GM18873 (cell line): Measurements from ENCODE around the gene ZNF625.
A peak's percentile ranks its signal among the peaks of the same experiment; 100 is the strongest.

Source experiments
- ATAC-seq: cut with Tn5 transposase; IDR thresholded peaks from one replicate; pipeline ENCODE4 v1.9.1; 2021; ENCODE audit warnings: mild to moderate bottlenecking, moderate library complexity, moderate number of reproducible peaks; ENCODE audit not compliant: unreplicated experiment, low FRiP score

ZNF625 gene

DNA sequence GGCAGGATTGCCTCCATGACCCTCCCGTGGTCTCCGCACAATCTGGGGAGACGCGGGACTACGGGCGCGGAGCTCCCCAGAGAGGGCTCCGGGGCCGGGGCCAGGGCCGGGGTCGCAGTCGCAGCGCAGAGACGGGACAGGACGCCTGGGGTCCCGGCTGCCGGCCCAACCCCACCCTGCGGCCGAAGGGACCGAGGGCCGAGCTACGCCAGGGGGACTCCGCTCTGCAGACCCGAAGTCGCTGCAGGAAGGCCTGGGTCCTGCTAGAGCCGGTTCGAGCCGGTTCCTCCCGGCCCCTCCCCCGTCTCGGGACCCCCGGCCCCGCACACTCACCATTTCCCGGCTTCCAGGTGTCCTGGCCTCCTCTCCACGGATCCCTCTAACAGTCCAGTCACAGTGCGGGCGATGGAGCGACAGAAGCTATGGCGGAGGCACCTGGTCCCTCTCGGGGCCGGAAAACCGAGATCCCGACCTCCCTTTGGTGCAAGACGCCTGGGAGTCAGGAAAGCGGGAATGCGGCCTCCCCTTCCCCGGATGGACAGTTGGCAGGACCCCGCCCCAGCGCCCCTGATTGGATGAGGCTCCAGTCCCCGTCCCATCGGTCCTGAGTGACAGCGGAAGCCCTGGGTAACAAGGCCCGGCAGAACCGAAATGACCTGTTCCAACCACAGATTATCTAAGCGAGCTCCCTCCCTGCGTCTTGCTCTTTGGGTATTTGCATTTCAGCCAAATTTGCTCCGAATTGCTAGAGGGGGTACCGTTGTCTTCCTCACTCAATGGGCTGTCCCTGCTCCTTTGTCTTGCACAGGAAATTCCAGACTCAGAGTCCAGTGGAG, at the start of gene ZNF625:
Gene ZNF625, minus strand, starts transcription at position 512 of the 836 bp plus-strand sequence. Its CDS starts 176 bp downstream, at position 336.
- no peak for ATAC-seq

DNA sequence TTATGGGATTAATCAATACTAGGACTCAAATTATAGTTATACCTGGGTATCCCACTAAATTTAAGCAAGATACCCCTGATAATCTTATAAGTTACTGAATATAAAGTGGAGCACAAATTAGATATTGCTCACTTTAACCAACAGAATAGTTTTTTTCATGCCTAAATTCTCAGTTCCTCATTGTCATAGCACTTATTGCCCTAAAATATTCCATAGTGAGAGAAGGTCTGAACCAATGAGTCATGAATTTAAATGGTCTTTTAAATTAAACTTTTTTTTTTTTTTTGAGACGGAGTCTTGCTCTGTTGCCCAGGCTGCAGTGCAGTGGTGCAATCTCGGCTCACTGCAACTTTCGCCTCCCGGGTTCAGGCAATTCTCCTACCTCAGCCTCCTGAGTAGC, 48.8 kb upstream of the ZNF625 start:
- ATAC-seq, result no peak

DNA sequence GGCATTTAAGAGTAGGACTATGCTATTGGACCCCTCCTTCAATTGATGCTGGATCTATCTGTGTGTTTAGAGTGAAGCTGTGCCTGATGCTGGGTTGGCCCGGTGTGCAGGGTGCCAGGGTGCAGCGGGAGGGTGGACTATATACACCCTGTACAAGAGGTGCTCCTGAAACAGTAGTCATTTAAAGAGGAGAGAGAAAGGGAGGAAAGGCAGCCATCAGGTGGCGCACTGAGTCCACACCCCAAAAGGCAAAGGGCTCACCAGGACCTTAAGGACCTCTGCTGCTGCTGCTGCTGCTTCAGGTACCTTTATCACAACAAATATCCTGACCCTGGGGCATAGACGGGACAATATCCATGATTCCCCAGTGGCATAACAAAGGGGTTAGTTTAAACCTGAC, 45.7 kb upstream of the ZNF625 start:
- ATAC-seq, result no peak

DNA sequence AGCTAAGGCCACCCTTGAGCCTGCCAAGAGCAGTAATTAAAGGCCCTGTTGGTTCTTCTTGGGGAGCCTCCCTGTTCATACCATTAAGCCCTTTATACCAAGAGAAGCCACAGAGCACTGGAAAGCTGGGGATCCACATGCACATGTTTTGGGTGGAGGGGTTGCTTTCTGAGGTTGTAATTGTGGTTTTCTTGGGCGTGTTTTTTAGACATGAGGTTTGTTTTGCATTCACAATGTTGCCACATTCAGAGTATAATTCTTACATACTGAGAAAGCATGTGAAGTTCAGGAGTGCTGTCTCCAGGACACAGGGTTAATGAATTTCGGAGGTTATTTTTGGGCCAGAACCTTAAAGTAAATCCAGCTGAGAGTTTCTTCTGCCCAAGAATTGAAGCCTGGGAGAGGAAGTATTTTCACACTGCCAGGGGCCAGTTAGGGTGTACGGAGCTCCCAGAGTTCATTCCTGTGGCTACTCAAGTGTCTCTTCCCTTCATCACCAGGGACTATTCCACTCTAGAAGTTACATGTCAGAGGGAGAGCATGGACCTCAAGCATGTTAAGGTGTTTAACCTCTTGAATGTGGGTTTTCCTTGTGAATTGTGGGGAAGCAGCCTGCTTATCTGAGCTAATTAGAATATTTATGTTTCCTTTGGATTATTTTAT, 43.4 kb upstream of the ZNF625 start:
- ATAC-seq, result no peak

DNA sequence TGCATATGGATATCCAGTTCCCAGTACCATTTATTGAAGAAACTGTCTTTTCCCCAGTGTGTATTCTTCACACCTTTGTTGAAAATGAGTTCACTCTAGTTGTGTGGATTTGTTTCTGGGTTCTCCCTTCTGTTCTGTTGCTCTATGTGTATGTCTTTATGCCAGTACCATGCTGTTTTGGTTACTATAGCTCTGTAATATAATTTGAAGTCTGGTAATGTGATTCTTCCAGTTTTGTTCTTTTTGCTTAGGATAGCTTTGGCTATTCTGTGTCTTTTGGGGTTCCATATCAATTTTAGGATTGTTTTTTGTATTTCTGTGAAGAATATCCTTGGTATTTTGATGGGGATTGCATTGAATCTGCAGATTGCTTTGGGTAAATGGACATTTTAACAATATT, 41.6 kb upstream of the ZNF625 start:
- no peak for ATAC-seq

DNA sequence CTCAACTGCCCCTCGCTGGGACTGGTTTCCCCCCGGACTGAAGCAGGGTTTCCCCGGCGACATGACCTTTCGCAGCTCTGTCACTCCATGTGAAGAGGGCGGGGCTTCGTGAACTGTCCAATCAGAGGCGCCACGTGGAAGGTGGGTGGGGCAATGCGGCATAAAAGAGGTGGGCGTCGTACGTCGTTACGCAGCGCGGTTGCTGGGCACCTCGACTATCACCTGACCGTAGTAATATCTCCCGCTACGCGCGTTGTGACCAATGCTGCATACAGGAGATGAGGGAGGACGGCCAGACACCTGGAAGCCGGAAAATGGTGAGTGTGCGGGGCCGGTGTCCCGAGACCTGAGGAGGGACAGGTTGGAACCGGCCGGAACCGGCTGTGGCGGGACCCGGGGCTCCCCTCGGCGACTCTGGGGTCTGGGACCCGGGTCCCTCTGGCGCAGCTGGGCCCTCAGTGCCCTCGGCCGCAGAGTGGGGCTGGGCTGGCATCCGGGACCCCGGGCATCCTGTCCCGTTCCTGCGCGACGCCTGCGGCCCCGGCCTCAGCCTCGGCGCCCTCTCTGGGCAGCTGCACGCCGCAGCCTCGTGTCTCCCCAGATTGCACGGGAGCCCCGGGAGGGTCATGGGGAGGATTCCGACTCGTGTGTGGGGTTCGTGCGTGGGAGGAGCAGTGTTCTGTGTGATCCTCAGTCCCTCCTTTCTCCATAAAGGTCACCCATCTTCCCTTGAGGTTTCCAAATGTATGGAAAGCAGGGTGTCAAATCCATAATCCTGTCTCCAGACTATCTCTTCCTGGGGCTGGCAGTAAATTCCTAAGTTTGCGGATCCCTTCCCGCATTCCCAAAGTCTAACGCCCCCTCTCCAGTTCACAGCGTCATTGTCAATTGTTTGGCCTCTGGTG, 38.5 kb upstream of the ZNF625 start:
- ATAC-seq, result no peak

DNA sequence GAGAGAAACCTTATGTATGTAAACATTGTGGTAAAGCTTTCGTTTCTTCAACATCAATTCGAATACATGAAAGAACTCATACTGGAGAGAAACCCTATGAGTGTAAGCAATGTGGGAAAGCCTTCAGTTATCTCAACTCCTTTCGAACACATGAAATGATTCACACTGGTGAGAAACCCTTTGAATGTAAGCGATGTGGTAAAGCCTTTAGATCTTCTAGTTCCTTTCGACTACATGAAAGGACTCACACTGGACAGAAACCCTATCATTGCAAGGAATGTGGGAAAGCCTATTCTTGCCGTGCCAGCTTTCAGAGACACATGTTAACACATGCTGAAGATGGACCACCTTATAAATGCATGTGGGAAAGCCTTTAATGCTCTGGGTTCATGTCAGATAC, 31.1 kb upstream of the ZNF625 start:
- ATAC-seq, result no peak

DNA sequence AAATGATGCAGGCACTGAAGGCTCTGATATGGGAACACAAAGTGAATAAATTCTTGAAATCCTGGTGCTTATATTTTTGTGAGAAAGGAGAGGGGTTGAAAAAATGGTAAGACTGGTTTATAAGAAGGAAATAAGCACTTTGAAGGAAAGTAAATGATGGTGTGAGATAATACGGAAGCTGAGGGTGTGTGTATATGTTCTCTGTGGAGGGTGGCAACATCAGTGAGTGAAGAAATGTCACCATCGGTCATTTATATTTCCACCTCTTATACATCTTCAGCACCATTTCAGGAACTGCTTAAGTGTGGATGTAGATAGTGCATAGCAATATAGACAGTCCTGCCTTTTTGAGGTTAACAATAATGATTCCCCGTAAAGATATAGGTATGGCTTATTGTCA, 23.8 kb upstream of the ZNF625 start:
- no peak for ATAC-seq

DNA sequence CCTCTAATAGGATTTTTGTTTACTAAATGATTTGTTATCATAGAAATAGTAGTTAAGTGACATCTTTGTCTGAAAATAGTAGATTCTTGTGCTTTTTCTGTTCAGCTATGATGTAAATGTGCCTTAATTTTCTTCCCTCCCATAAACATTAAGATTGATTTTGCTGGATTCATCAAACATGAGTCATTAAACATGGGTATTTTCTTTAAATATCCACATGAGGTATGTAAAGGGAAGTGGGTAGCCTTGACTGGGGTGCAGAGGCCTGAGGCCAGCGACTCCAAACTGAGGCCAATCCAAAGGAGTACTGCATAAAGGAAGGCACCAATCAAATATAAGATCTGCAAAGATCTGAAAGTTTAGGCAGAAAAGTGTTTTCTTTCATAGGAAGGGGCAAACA, 10.1 kb upstream of the ZNF625 start:
- ATAC-seq, result no peak

DNA sequence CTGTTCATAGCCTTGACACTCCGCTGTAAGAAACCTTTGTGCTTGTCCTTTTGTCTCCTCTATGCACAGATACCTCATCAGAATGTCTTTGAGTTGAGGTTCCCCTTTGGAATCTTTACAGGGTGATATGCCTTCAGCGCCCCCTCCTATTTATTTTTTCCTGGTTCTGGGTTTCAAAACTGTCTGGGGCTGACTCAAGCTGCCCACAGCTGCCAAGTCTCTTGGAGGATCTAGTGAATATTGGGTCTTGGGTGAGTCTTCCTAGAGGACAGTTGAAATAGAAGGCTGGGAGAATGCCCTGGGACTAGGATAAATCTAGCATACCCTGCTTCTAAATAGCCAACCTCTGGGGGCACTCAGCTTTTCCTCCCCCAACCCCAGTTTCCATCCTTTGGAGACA, 7.3 kb upstream of the ZNF625 start:
- no peak for ATAC-seq

DNA sequence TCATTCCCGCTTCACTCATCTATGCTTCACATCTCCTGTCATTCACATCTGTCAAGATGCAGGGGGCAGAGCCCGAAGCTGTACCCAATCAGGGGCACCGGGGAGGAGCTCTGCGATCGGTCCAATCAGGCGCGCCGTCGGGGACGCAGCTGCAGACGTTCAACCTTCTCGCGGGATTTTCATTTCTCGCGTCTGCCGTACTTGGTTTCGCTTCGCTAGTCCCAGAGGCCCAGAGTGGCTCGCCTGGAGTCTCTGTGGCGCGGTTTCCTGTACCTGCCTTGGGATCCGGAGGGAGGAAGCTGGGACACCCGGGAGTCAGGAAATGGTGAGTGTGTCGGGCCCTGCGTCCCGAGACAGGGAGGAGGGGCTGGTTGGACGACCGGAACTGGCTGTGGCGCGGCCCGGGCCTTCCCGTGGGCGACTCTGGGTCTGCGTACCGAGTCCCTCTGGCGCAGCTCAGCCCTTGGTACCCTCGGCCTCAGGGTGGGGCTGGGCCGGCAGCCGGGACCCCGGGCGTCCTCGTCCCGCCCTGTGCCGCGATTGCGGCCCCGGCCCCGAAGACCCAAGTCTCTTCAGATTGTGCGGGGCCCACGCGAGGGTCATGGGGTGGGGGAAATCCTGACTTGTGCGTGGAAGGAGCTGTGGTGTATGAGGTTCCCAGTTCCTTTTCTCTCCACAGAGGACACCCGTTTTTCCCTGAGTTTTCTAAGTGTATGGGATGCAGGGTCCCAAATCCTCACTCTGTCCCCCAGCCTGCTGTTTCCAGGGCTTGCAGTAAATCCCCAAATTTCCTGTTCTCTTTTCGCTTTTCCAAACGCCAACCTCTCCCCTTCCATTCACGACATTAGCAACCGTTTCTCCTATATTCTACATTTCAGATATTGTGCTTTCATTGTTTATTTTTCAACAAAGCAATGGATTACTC, 6.6 kb upstream of the ZNF625 start, which contains the start of gene ZNF136:
Gene ZNF136, plus strand, starts transcription at position 215 of the 925 bp plus-strand sequence. Its CDS starts 108 bp downstream, at position 323.
- ATAC-seq, result peak; percentile 86

DNA sequence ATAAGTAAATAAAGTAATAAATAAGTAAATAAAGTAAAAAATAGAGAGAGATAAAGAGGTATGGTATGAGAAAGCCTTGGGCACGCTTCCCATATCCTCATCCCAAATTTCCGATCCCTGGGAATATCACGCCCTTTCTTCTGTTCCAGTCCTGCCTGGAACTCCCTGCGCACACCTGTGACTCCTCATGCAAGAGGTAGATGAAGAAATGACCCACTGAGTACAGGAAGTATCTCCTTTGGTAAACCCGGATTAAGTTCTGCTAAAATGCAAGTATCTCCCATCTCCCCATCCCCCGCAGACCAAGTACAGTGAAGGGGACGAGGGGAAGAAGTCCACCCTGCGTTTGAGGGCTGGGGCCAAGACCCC, 6.0 kb upstream of the ZNF625 start:
- ATAC-seq, result no peak

DNA sequence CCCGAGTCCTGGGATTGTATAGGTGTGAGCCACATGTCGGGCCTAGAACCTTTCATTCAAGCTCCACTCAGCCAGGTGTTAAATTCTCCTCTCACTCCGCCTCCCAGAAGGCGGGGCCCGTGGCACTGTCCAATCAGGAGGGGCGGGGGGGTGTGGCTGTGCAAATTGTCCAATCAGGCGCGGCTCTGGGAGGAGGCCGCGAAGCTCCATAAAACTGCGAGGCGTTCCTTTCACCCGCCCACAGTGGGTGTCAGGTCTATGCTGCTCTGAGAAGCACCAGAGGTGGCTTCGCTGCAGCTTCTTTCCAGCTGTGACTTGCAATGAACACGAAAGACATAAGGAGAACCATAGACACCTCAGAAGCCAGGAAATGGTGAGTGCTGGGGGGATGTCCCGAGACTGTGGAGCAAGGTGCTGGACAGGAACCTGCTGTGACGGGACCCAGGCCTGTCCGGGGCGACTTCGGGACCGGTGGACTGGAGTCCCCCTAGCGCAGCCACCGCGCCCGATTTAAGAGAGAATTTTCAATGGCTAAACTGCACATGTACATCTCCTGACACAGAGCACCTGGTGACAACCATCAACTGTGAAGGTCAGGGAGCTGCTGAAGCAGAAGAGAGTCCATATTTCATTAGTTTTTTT, 3.4 kb upstream of the ZNF625 start:
- no peak for ATAC-seq

DNA sequence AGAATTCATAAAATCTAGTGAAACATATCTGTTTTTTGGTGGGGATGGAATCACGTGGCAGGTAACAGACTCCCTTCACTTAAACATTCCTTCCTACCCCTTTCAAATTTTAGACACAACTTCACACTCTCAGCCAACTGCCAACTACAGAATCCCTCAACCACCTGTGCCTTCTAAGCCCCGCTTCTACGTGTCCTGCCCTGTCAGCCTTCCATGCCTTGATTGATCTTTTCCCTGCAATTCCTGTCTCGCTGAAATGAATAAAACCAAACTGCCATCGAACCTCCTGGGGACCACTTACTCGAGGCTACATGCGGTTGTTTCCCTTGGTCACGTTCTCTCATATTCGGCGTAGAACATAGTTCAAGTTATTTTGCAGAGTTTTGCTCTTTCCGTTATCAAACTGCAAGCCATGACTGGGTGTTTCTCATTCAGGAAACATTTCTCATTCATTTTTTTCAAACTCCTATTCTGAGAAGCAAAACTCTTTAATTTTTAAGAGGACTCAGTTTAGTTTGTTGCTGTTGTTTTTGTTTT, 1.1 kb downstream of the ZNF625 start:
- ATAC-seq, result no peak

DNA sequence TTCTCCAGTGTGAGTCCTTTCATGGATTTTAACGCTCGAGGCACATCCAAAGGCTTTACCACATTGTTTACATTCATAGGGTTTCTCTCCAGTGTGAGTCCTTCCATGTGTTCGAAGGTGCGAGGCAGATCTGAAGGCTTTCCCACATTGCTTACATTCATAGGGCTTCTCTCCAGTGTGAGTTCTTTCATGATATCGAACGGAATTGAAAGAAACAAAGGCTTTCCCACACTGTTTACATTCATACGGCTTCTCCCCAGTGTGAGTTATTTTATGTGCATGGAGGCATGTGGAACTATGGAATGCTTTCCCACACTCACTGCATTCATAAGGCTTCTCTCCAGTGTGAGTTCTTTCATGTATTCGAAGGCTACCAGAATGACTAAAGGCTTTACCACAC, 11.2 kb downstream of the ZNF625 start:
- no peak for ATAC-seq

DNA sequence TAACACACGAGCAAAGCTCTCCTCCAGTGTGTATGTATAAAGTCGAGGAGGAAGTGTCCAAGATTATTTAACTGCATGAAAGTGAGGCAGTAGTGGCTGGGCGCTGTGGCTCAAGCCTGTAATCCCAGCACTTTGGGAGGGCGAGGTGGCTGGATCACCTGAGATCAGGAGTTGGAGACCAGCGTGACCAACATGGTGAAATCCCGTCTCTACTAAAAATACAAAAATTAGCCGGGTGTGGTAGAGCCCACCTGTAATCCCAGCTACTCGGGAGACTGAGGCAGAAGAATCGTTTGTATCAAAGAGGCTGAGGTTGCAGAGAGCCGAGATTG, 15.2 kb downstream of the ZNF625 start:
- ATAC-seq, result no peak

DNA sequence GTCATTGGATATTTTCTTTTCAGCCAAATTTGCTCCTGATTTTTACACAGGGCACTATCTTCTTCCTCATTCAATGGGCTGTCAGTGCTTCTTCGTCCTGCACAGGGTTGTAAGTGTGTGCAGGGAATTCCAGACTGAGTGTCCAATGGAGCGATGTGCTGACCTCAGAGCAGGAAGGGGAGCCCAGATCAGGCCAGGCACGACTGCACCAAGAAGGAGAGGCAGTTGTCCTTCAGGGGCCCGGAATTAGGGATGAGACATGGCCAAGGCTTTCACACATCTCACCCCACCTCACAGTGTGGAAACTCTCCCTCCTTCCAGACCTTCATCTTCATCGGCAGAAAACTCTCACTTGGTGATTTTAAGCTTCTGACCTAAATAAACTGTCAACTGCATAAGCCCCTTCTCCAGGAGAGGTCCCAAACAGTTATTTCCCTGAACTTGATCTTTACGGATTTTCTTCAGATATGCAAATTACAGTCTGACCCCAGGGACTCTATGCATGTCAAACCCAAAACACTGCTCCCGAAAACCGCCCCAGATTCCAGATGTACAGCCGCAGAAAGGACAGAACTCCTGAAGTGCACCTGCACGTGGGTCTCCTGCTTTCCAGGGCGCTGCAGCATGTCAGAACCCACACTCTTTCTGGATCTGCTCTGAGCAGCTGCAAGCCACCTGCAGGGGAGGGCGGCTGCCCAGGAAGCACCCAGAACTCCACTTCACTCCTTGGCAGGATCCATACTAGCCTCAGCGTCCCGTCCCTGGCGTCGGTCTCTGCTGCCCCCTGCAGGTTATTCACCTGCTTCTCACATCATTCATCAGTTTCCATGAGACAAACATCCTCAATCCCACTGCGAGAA, 15.8 kb downstream of the ZNF625 start:
- no peak for ATAC-seq

DNA sequence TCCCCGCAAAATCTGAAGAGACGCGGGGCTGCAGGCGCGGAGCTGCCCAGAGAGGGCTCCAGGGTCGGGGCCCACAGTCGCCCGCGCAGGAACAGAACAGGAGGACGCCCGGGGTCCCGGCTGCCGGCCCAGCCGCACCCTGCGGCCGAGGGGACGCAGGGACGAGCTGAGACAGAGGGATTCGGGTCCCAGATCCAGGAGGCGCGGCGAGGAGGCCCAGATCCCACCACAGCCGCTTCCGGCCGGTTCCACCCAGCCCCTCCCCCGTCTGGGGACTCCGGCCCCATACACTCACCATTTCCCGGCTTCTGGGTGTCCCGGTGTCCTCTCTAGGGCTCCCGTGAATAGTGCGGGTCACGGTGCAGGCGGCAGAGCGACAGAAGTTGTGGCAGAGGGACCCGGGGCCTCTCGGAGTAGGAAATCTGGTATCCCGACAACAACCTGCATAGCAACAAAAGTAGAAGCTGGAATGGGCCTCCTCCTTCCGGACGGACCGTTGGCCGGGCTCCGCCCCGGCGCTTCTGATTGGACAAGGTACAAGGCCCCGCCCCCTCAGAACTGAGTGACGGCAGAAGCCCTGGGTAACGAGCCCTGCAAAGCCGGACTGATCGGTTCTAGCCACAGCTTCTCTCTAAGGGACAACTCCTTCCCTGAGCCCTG, 16.5 kb downstream of the ZNF625 start, which contains the start of gene ZNF20:
Gene ZNF20, minus strand, starts transcription at position 466 of the 660 bp plus-strand sequence. Its CDS starts 168 bp downstream, at position 298.
- peak; percentile 57 for ATAC-seq
